Measurements from ENCODE around the gene KNSTRN.

Gene KNSTRN

GRCh38 chr15:40345225-40345866, 37.2 kb upstream of the KNSTRN start:
- no peak for DNase-seq (ENCODE audit: low spot score)

- no peak for DNase-seq (ENCODE audit: low spot score)
These were observed 36.5 kb upstream of the KNSTRN start for GRCh38 chr15:40345867-40346578.

- DNase-seq (ENCODE audit: low spot score) = no peak
These were observed 35.7 kb upstream of the KNSTRN start for GRCh38 chr15:40346579-40347558.

- no peak for DNase-seq (ENCODE audit: low spot score)
These were observed 34.7 kb upstream of the KNSTRN start for GRCh38 chr15:40347559-40348473.

- no peak for DNase-seq (ENCODE audit: low spot score)
These were observed 34.0 kb upstream of the KNSTRN start for GRCh38 chr15:40348474-40348870.

- no peak for DNase-seq (ENCODE audit: low spot score)
These were observed 33.4 kb upstream of the KNSTRN start for GRCh38 chr15:40349163-40349562.

- DNase-seq (ENCODE audit: low spot score) = no peak
These were observed 30.1 kb upstream of the KNSTRN start for GRCh38 chr15:40352281-40352901.

- no peak for DNase-seq (ENCODE audit: low spot score)
These were observed 28.8 kb upstream of the KNSTRN start for GRCh38 chr15:40353697-40354096.

GRCh38 chr15:40354408-40355171, 27.9 kb upstream of the KNSTRN start:
- DNase-seq (ENCODE audit: low spot score) = peak; percentile 67

GRCh38 chr15:40355976-40356585, 26.4 kb upstream of the KNSTRN start:
- DNase-seq (ENCODE audit: low spot score) = no peak

GRCh38 chr15:40357246-40357645, 25.3 kb upstream of the KNSTRN start:
- DNase-seq (ENCODE audit: low spot score) = no peak

- DNase-seq (ENCODE audit: low spot score) = peak; percentile 84
These were observed 24.6 kb upstream of the KNSTRN start, which contains the start of gene DISP2 for GRCh38 chr15:40357723-40358470. TSS of gene DISP2 (plus strand) at chr15:40358219. CDS start at chr15:40358322, 103 bp downstream.

- DNase-seq (ENCODE audit: low spot score) = peak; percentile 65
These were observed 23.8 kb upstream of the KNSTRN start for GRCh38 chr15:40358471-40359353.

- DNase-seq (ENCODE audit: low spot score) = no peak
These were observed 22.5 kb upstream of the KNSTRN start for GRCh38 chr15:40360015-40360414.

- DNase-seq (ENCODE audit: low spot score) = no peak
These were observed 20.9 kb upstream of the KNSTRN start for GRCh38 chr15:40361640-40362039.

GRCh38 chr15:40363611-40364010, 18.9 kb upstream of the KNSTRN start:
- DNase-seq (ENCODE audit: low spot score) = no peak

- no peak for DNase-seq (ENCODE audit: low spot score)
These were observed 18.3 kb upstream of the KNSTRN start for GRCh38 chr15:40364251-40364650.
